Measurements from ENCODE around the gene GDI1.
"Not testable (repeated sequence)": the region's sequence is repeated elsewhere in the genome, so short reads cannot be mapped to it uniquely, and the experiment has no call there.

Gene GDI1

DNA sequence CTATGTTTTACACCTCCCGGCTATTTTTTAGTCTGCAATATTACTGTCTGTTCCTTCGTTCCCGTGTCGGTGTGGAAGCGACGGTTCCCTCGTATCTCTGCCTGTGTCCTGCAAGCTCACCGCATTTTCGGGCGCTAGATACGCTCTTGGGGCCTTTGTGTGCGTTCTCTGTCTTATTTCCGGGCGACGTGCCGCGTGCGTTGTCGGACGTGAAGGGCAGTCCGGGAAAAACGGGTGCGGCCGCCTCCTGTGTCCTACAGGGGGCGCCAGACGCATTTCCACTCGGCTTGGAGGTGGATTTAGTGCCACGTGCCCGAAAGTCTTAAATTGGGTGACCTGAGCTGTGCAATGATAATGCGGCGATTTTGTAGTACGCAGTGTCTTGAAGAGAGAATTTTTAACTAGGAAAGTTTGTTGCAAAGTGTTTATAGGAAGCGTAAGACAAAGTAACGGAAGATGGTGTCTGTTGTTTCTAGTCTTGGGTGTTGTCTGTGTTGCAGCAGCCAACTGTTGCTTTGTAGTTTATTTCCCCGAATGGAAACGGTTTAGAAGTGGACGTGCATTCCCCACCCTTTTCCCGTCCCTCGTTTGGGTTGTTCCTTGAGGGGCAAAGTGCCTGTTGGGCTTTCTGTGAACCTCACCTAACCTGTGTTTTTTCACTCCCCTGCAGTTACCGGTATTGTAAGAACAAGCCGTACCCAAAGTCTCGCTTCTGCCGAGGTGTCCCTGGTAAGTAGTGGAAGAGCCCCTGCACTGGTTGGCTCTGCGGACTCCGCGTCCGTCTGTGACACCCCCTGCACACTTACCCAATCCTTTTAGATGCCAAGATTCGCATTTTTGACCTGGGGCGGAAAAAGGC is 38.1 kb upstream of the GDI1 start:
- no peaks in the 10 kb centered on the region for H3K27me3 ChIP-seq (ENCODE audit: control insufficient read depth in 1 of 2, insufficient read depth in 1 of 2, low read length in 2 of 2)
- no peak overlapping the region for H2BK15ac ChIP-seq (ENCODE audit: low read depth, poor library complexity, severe bottlenecking)
- peak overlapping the region; percentile 67 to 75 for H3K4ac ChIP-seq (ENCODE audit: low read depth in 1 of 2, low read length in 2 of 2)
- peak; percentile 75 for DNase-seq
- peaks cover 8% of the 10 kb centered on the region for H3K9me3 ChIP-seq (ENCODE audit: control insufficient read depth, low read length)
- H4K8ac ChIP-seq (ENCODE audit: low read length) = peak overlapping the region; percentile 85
- no peak overlapping the region for H2AFZ ChIP-seq (ENCODE audit: low read depth, low read length)
- H2BK12ac ChIP-seq (ENCODE audit: low read length in 2 of 2) = no peak overlapping the region
- H3K27ac ChIP-seq (ENCODE audit: low read length, poor library complexity, severe bottlenecking) = peak overlapping the region; percentile 97
- no peaks in the 10 kb centered on the region for H3K79me1 ChIP-seq (replicated peaks; ENCODE audit: low read length, poor library complexity, severe bottlenecking)
- H3K36me3 ChIP-seq (ENCODE audit: control insufficient read depth in 1 of 2, insufficient read depth in 2 of 2, low read depth in 1 of 2, low read length in 2 of 2) = peaks cover 32 to 34% of the 10 kb centered on the region in 2 experiments
- peak overlapping the region; percentile 86 to 92 for H3K18ac ChIP-seq (ENCODE audit: low read depth in 1 of 2, low read length in 2 of 2)
- H3K4me1 ChIP-seq (ENCODE audit: control insufficient read depth, insufficient read depth, low read depth, low read length) = peaks cover 8% of the 10 kb centered on the region
- peak overlapping the region; percentile 59 for H3K4me2 ChIP-seq (ENCODE audit: low read length, poor library complexity, severe bottlenecking)
- H2BK120ac ChIP-seq (ENCODE audit: low read depth, low read length) = no peak overlapping the region
- H3K14ac ChIP-seq (ENCODE audit: low read length in 2 of 2) = peak overlapping the region in 1 of 2 experiments; percentile 81
- no peak overlapping the region for H3K23ac ChIP-seq (ENCODE audit: low read length in 2 of 2)
- WGBS = under 1% methylated on average over 37 of the region's 49 CpGs
- peak overlapping the region; percentile 89 for H4K91ac ChIP-seq (ENCODE audit: low read length)
- H3K4me3 ChIP-seq (ENCODE audit: insufficient read depth in 1 of 2, low read depth in 1 of 2, low read length in 2 of 2) = peak overlapping the region; percentile 68 to 84
- H3K9ac ChIP-seq (ENCODE audit: low read length) = peak overlapping the region; percentile 99
- H2AK5ac ChIP-seq (ENCODE audit: low read length, severe bottlenecking) = peak overlapping the region; percentile 15
- H2BK5ac ChIP-seq (ENCODE audit: low read depth, low read length, poor library complexity, severe bottlenecking) = peak overlapping the region; percentile 87

DNA sequence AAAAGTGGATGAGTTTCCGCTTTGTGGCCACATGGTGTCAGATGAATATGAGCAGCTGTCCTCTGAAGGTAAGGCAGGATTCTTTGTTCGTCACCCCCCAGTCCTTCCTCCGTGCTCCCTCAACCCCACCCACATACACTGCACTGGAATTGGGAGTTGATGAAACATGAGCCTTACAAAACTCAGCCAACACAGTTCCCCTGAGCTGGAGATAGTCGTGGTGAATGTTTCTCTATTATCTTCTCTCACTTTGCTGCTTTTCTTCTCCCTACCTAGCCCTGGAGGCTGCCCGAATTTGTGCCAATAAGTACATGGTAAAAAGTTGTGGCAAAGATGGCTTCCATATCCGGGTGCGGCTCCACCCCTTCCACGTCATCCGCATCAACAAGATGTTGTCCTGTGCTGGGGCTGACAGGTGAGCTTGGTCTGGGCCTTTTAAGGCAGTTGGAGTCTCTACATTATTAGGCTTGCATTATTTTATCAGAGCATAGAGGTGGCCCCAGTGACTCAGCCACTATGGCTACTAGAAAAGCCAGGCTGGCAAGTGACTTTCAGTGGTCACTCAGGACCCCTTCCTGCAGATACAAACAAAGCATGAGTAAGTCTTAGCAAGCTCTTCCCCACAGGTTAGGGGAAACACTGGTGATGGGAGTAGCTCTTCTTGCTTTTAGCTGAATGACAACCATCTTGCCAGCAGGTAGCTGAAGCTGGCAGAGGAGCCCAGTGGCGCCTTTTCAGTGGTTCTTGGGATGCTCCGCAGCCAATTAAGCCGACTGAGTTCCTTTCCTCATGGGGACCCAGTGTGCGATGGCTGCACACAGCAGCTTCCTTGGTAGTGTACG is 37.2 kb upstream of the GDI1 start:
- Histone ChIP-seq H3K18ac (ENCODE audit: low read depth in 1 of 2, low read length in 2 of 2) (no peak overlapping the region), H3K27ac (ENCODE audit: low read length, poor library complexity, severe bottlenecking) (peak overlapping the region; percentile 97), H3K4me3 (ENCODE audit: insufficient read depth in 1 of 2, low read depth in 1 of 2, low read length in 2 of 2) (peak overlapping the region; percentile 68 to 84), H2AK5ac (ENCODE audit: low read length, severe bottlenecking) (no peak overlapping the region), H2BK5ac (ENCODE audit: low read depth, low read length, poor library complexity, severe bottlenecking) (no peak overlapping the region), H2BK120ac (ENCODE audit: low read depth, low read length) (no peak overlapping the region), H3K36me3 (ENCODE audit: control insufficient read depth in 1 of 2, insufficient read depth in 2 of 2, low read depth in 1 of 2, low read length in 2 of 2) (peaks cover 32 to 39% of the 10 kb centered on the region in 2 experiments), H2AFZ (ENCODE audit: low read depth, low read length) (no peak overlapping the region), H3K9ac (ENCODE audit: low read length) (peak overlapping the region; percentile 99), H3K4me2 (ENCODE audit: low read length, poor library complexity, severe bottlenecking) (peak overlapping the region; percentile 59), H2BK15ac (ENCODE audit: low read depth, poor library complexity, severe bottlenecking) (no peak overlapping the region), H2BK12ac (ENCODE audit: low read length in 2 of 2) (no peak overlapping the region), H3K4me1 (ENCODE audit: control insufficient read depth, insufficient read depth, low read depth, low read length) (peaks cover 8% of the 10 kb centered on the region), H4K8ac (ENCODE audit: low read length) (no peak overlapping the region), H4K91ac (ENCODE audit: low read length) (no peak overlapping the region), H3K14ac (ENCODE audit: low read length in 2 of 2) (peak overlapping the region in 1 of 2 experiments; percentile 41), H3K9me3 (ENCODE audit: control insufficient read depth, low read length) (peaks cover 8% of the 10 kb centered on the region), H3K4ac (ENCODE audit: low read depth in 1 of 2, low read length in 2 of 2) (no peak overlapping the region), H3K79me1 (replicated peaks; ENCODE audit: low read length, poor library complexity, severe bottlenecking) (no peaks in the 10 kb centered on the region), H3K23ac (ENCODE audit: low read length in 2 of 2) (no peak overlapping the region), H3K27me3 (ENCODE audit: control insufficient read depth in 1 of 2, insufficient read depth in 1 of 2, low read length in 2 of 2) (no peaks in the 10 kb centered on the region)
- 71% methylated on average over 9 of the region's 14 CpGs for WGBS
- DNase-seq = no peak

- peaks cover 32 to 46% of the 10 kb centered on the region in 2 experiments for H3K36me3 ChIP-seq (ENCODE audit: control insufficient read depth in 1 of 2, insufficient read depth in 2 of 2, low read depth in 1 of 2, low read length in 2 of 2)
- H3K79me1 ChIP-seq (replicated peaks; ENCODE audit: low read length, poor library complexity, severe bottlenecking); H3K23ac ChIP-seq (ENCODE audit: low read length in 2 of 2); H3K27ac ChIP-seq (ENCODE audit: low read length, poor library complexity, severe bottlenecking); H3K4ac ChIP-seq (ENCODE audit: low read depth in 1 of 2, low read length in 2 of 2); H3K27me3 ChIP-seq (ENCODE audit: control insufficient read depth in 1 of 2, insufficient read depth in 1 of 2, low read length in 2 of 2); H4K91ac ChIP-seq (ENCODE audit: low read length); H3K4me1 ChIP-seq (ENCODE audit: control insufficient read depth, insufficient read depth, low read depth, low read length); H3K14ac ChIP-seq (ENCODE audit: low read length in 2 of 2); DNase-seq; H2BK5ac ChIP-seq (ENCODE audit: low read depth, low read length, poor library complexity, severe bottlenecking); H4K8ac ChIP-seq (ENCODE audit: low read length); H2AK5ac ChIP-seq (ENCODE audit: low read length, severe bottlenecking); H2BK120ac ChIP-seq (ENCODE audit: low read depth, low read length); H2AFZ ChIP-seq (ENCODE audit: low read depth, low read length); H2BK15ac ChIP-seq (ENCODE audit: low read depth, poor library complexity, severe bottlenecking); H3K18ac ChIP-seq (ENCODE audit: low read depth in 1 of 2, low read length in 2 of 2); H3K9me3 ChIP-seq (ENCODE audit: control insufficient read depth, low read length); H2BK12ac ChIP-seq (ENCODE audit: low read length in 2 of 2): not testable (repeated sequence)
- WGBS = 75% methylated on average over 1 of the region's 6 CpGs
- H3K9ac ChIP-seq (ENCODE audit: low read length) = peak overlapping the region; percentile 99
- peak overlapping the region; percentile 59 for H3K4me2 ChIP-seq (ENCODE audit: low read length, poor library complexity, severe bottlenecking)
- peak overlapping the region in 1 of 2 experiments; percentile 84 for H3K4me3 ChIP-seq (ENCODE audit: insufficient read depth in 1 of 2, low read depth in 1 of 2, low read length in 2 of 2)
These were observed 36.6 kb upstream of the GDI1 start for GRCh38 chrX:154400369-154400817.

Data from mesenchymal stem cell (in vitro differentiated cells and primary cell).